HCT116 (cell line): ENCODE measurements around the gene CDH4.

ENCODE experiments used
- ELF1 ChIP-seq: IDR thresholded peaks from 2 replicates; pipeline ENCODE4 v1.6.1; 2012; ENCODE audit warnings: low read depth, borderline replicate concordance
- EZH2 ChIP-seq: fragments of 200-600 bp; sonication (generic); IDR thresholded peaks from 2 replicates; pipeline ENCODE4 v1.6.1; 2017; ENCODE audit warnings: antibody characterized with exemption, mixed run types
- EZH2phosphoT487 ChIP-seq: fragments of 200-600 bp; IDR thresholded peaks from 2 replicates; pipeline ENCODE4 v1.6.1; 2018; ENCODE audit warnings: antibody characterized with exemption, borderline replicate concordance
- POLR2A ChIP-seq: IDR thresholded peaks from 2 replicates; pipeline ENCODE4 v1.7.0; 2011; ENCODE audit warnings: borderline replicate concordance; ENCODE audit not compliant: insufficient read depth, insufficient read length; ENCODE audit errors: extremely low read depth
- POLR2AphosphoS5 ChIP-seq: IDR thresholded peaks from 2 replicates; pipeline ENCODE4 v1.6.1; 2011; ENCODE audit warnings: mild to moderate bottlenecking, low read depth, low read length, moderate library complexity
- SIN3A ChIP-seq: IDR thresholded peaks from 2 replicates; pipeline ENCODE4 v1.6.1; 2012; ENCODE audit warnings: low read depth
- TF ChIP-seq, protein P1 (sequence below), 3 experiments: fragments of 200-600 bp in 1 of 3; sonication (generic) in 1 of 3; IDR thresholded peaks in 2 of 3; conservative IDR thresholded peaks in 1 of 3; 2 replicates each; pipeline ENCODE4 v1.5.1; 2012 to 2017; ENCODE audit warnings: low read depth in 2 of 3, low read length in 2 of 3, antibody characterized with exemption in 1 of 3, borderline replicate concordance in 1 of 3, control low read depth in 1 of 3, mild to moderate bottlenecking in 1 of 3, mixed read lengths in 1 of 3, mixed run types in 1 of 3, moderate library complexity in 1 of 3; ENCODE audit not compliant: insufficient read depth in 1 of 3

DNA sequence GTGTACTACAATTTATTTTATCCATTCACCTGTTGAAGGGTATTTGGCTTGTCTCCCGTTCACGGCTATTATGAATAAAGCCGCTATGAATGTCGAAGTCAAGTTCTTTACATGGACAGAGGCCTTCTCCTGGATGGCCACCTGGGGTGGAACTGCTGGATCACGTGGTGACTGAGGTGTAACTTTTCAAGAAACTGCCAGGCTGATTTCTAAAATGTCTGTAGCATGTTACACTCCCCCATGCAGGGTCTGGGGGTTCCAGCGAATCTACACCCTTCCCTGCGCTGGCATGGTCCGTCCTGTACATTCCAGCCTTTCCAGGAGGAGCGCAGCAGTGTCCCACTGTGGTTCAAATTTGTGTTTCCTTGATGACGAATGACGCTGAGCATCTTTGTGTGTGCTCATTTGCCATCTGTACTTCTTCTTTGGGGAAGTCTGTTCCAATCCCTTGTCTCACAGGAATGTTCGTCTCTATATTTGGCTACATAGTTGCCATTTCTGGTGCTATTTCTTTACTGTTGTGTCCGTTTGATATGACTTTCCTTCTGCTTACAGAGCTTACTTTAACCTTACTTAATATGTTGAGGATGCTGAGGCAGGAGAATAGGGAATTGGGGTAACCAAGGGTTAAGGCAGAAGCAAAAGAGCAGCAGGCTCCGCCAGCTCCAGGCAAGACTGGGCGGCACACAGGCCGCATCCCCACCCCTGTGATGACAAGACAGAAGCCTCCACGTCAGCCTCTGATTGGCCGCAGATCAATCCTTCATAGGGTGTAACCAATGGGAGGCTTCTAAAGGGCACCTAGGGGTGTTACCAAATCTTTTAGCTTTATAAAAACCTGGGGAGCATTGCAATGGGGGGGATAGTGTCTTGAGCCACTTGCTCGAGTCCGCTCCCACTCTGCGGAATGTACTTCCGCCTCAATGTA lies 707.0 kb downstream of the CDH4 start:
- TF ChIP-seq, protein P1, sequence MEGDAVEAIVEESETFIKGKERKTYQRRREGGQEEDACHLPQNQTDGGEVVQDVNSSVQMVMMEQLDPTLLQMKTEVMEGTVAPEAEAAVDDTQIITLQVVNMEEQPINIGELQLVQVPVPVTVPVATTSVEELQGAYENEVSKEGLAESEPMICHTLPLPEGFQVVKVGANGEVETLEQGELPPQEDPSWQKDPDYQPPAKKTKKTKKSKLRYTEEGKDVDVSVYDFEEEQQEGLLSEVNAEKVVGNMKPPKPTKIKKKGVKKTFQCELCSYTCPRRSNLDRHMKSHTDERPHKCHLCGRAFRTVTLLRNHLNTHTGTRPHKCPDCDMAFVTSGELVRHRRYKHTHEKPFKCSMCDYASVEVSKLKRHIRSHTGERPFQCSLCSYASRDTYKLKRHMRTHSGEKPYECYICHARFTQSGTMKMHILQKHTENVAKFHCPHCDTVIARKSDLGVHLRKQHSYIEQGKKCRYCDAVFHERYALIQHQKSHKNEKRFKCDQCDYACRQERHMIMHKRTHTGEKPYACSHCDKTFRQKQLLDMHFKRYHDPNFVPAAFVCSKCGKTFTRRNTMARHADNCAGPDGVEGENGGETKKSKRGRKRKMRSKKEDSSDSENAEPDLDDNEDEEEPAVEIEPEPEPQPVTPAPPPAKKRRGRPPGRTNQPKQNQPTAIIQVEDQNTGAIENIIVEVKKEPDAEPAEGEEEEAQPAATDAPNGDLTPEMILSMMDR (IDR thresholded peaks at IDR 0.05 in 2 of 3, conservative IDR thresholded peaks at IDR 0.05 in 1 of 3; ENCODE audit: borderline replicate concordance in 1 of 3, insufficient read depth in 1 of 3, low read depth in 2 of 3, low read length in 2 of 3) = no peak
- no peak for TF ChIP-seq ELF1
- TF ChIP-seq POLR2A = no peak
- TF ChIP-seq EZH2 = no peak
- no peak for TF ChIP-seq EZH2phosphoT487
- TF ChIP-seq POLR2AphosphoS5 = no peak
- TF ChIP-seq SIN3A = no peak
